ENCODE data around the gene DAZAP1. TPM values are rescaled to one million over a fixed set of nuclear protein-coding genes. Genes with fewer than 3 reads are reported as not detected.
A peak's percentile ranks its signal among the peaks of the same experiment; 100 is the strongest.

DAZAP1 gene
- total and polyA plus RNA-seq, 2 of the 4 experiments (the other 2 are of a cell fraction) = 22.0 to 62.8 TPM

DNA sequence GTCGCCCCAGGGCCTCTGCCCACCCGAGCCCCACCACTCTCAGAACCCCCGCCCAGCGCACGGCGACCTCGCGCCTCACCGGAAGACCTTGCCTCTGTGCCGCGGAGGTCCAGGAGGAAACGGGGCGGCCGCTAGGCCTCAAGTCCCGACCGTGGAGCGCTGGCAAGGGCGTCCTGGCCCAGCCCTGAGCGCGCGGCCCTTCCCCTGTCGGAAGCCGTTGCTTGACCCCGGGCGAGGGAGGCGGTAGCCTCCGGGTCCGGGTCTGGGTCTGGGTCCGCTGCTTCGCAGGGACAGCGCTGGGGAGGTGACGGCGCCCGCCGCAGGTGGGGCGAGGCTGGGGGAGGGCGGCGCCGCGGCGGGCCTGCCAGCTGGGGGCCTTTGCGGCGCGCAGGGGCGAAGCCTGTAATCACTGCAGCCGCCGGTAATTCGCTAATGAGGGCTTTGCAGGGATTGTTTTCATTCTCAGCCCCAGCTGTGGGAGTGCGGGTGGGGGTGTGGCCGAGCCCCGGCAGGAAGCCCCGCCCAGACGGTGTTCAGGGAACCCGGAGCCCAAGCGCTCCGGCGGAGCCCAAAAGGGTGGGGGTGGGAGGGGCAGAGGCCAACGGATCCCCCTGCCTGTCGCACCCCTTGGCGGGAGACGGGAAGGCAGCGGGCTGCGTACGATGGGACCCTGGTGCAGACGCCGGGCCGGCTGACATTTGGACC is 63.1 kb downstream of the DAZAP1 start:
- H4K5ac ChIP-seq (ENCODE audit: low read depth, low read length) = no peak overlapping the region
- dilution Hi-C loops (cut with HindIII; ENCODE audit: low sequenced_read_pairs, unreplicated experiment) = no loop called here
- 4% methylated on average over 34 of the region's 67 CpGs; no CpG with 5 or more reads in 1 of the 2 experiments for WGBS, 2 experiments (ENCODE audit: extremely low coverage in 2 of 2, insufficient read length in 1 of 2)
- H3K27me3 ChIP-seq (ENCODE audit: control insufficient read depth, insufficient read depth, low read length) = peaks cover 68% of the 10 kb centered on the region
- peak overlapping the region; percentile 67 for H2AFZ ChIP-seq (replicated peaks; ENCODE audit: low read length, poor library complexity)
- in situ Hi-C loops (cut with MboI; ENCODE audit: low sequenced_read_pairs) = no loop called here
- TF ChIP-seq SMC3 (IDR thresholded peaks at IDR 0.05; ENCODE audit: low read depth, low read length) = no peak
- TF ChIP-seq USF2 (IDR thresholded peaks at IDR 0.05; ENCODE audit: low read depth, low read length) = no peak
- TF ChIP-seq NFE2L2 (IDR thresholded peaks at IDR 0.05; ENCODE audit: low read depth, low read length) = no peak
- TF ChIP-seq, protein P1, sequence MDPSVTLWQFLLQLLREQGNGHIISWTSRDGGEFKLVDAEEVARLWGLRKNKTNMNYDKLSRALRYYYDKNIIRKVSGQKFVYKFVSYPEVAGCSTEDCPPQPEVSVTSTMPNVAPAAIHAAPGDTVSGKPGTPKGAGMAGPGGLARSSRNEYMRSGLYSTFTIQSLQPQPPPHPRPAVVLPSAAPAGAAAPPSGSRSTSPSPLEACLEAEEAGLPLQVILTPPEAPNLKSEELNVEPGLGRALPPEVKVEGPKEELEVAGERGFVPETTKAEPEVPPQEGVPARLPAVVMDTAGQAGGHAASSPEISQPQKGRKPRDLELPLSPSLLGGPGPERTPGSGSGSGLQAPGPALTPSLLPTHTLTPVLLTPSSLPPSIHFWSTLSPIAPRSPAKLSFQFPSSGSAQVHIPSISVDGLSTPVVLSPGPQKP (IDR thresholded peaks at IDR 0.05; ENCODE audit: borderline replicate concordance, low read depth, low read length) = no peak
- no peak for TF ChIP-seq RAD21 (IDR thresholded peaks at IDR 0.05; ENCODE audit: low read length)
- TF ChIP-seq MAFK (IDR thresholded peaks at IDR 0.05; ENCODE audit: low read depth, low read length) = no peak
- no peak for TF ChIP-seq CTCF (conservative IDR thresholded peaks at IDR 0.05; ENCODE audit: low read depth, low read length)
- TF ChIP-seq RFX5 (IDR thresholded peaks at IDR 0.05; ENCODE audit: low read depth, low read length) = no peak
- no peak for TF ChIP-seq FOS (IDR thresholded peaks at IDR 0.05; ENCODE audit: low read depth, low read length)
- no peak for TF ChIP-seq POLR2A (IDR thresholded peaks at IDR 0.05; ENCODE audit: low read depth, low read length)
- TF ChIP-seq BHLHE40 (IDR thresholded peaks at IDR 0.05; ENCODE audit: low read depth, low read length) = no peak
- no peak for TF ChIP-seq CEBPB (IDR thresholded peaks at IDR 0.05; ENCODE audit: low read depth, low read length)
- no peak for TF ChIP-seq MAZ (IDR thresholded peaks at IDR 0.05; ENCODE audit: borderline replicate concordance, low read depth, low read length)
- TF ChIP-seq CHD1 (IDR thresholded peaks at IDR 0.05; ENCODE audit: low read depth, low read length) = no peak
- no peak for TF ChIP-seq RCOR1 (IDR thresholded peaks at IDR 0.05; ENCODE audit: insufficient replicate concordance, low read length)
- no TSS peak for BruUV-seq (replicated peaks)
- no peak for DNase-seq
- ChIA-PET CTCF (no interaction called here), POLR2A (ENCODE audit: unreplicated experiment) (no interaction called here)
- ATAC-seq (ENCODE audit: low read depth) = peak; percentile 38
- H2BK5ac ChIP-seq (ENCODE audit: low read depth, low read length, poor library complexity, severe bottlenecking) = no peak overlapping the region
- H4K20me1 ChIP-seq (ENCODE audit: insufficient read depth, low read length) = peaks cover 91% of the 10 kb centered on the region
- H3K23ac ChIP-seq (ENCODE audit: low read depth, low read length) = no peak overlapping the region
- H3K4me3 ChIP-seq (ENCODE audit: insufficient read depth, low read depth, low read length) = peak overlapping the region; percentile 15; the same call in 1 of the 2 replicates
- no peak overlapping the region for H2AK5ac ChIP-seq (ENCODE audit: low read depth, low read length)
- H3K27ac ChIP-seq (ENCODE audit: insufficient read depth, low read length) = no peak overlapping the region
- no peak overlapping the region for H4K91ac ChIP-seq (ENCODE audit: insufficient read depth, low read depth, low read length)
- H3K9me3 ChIP-seq (ENCODE audit: control insufficient read depth, insufficient read depth, low read length) = no peaks in the 10 kb centered on the region; the same call in 1 of the 2 replicates
- no peak overlapping the region for H2BK120ac ChIP-seq (ENCODE audit: low read depth, low read length)
- no peak overlapping the region for H3K56ac ChIP-seq (ENCODE audit: extremely low read depth, insufficient read depth, low read length)
- H2BK20ac ChIP-seq (ENCODE audit: low read depth, low read length) = no peak overlapping the region
- H3K36me3 ChIP-seq (ENCODE audit: control insufficient read depth, insufficient read depth, low read length) = no peaks in the 10 kb centered on the region; the same call in 1 of the 2 replicates
- peaks cover 21% of the 10 kb centered on the region for H3K4me1 ChIP-seq (ENCODE audit: control insufficient read depth, insufficient read depth, low read length)
- H4K8ac ChIP-seq (ENCODE audit: low read depth in 2 of 2, low read length in 2 of 2) = no peak overlapping the region
- intact Hi-C loops (cut with micrococcal nuclease) = no loop called here
- H3K9ac ChIP-seq (ENCODE audit: low read depth, low read length) = no peak overlapping the region
- no peak overlapping the region for H3K4ac ChIP-seq (ENCODE audit: low read depth, low read length)
- no peak overlapping the region for H2BK15ac ChIP-seq (ENCODE audit: low read depth, low read length)
- H3K79me1 ChIP-seq (ENCODE audit: low read depth in 1 of 2, low read length in 2 of 2) = peaks cover 0 to 26% of the 10 kb centered on the region in 2 experiments; a peak in 2 of 4 replicates
- no peak overlapping the region for H3K18ac ChIP-seq (ENCODE audit: low read depth, low read length)
- H3K14ac ChIP-seq (replicated peaks; ENCODE audit: low read depth, low read length) = no peak overlapping the region
- H3K4me2 ChIP-seq (ENCODE audit: low read depth, low read length) = peak overlapping the region; percentile 75; the same call in 1 of the 2 replicates
- no peaks in the 10 kb centered on the region for H3K9me1 ChIP-seq (ENCODE audit: insufficient read depth, low read length)
- H2AK9ac ChIP-seq (replicated peaks; ENCODE audit: low read depth, low read length, poor library complexity) = peak overlapping the region; percentile 3
